Esophagus squamous epithelium (tissue), 5 donors: ENCODE results near the gene MLH3. TPM values are rescaled to one million over a fixed set of nuclear protein-coding genes. Genes with fewer than 3 reads are reported as not detected.

Experiments used
- DNase-seq: peaks from one replicate; lab custom pipeline; 2025; lab: John Stamatoyannopoulos, UW
- H3K27ac ChIP-seq, 4 donors: fragments of 200-600 bp; sonication (generic); one replicate each; pipeline ENCODE4 v1.5.1; 2016 to 2019; ENCODE audit warnings: mild to moderate bottlenecking in 1 of 4
- H3K27me3 ChIP-seq, 4 donors: fragments of 200-600 bp; sonication (generic); 1 replicate in 3 of 4; 2 replicates in 1 of 4; pipeline versions ENCODE4 v1.5.1 to v1.6.0; 2017 to 2021; ENCODE audit warnings: antibody characterized with exemption in 1 of 4
- H3K36me3 ChIP-seq, 3 donors: fragments of 200-600 bp; sonication (generic); one replicate each; pipeline ENCODE4 v1.5.1; 2016 to 2019
- H3K4me1 ChIP-seq, 3 donors: fragments of 200-600 bp; sonication (generic); one replicate each; pipeline ENCODE4 v1.5.1; 2017 to 2019
- H3K4me3 ChIP-seq, 4 donors: fragments of 200-600 bp; sonication (generic); 1 replicate in 3 of 4; 2 replicates in 1 of 4; pipeline ENCODE4 v1.5.1; 2016 to 2019; ENCODE audit warnings: mild to moderate bottlenecking in 2 of 4, moderate library complexity in 1 of 4
- H3K9me3 ChIP-seq, 3 donors: fragments of 200-600 bp; sonication (generic); one replicate each; pipeline ENCODE4 v1.5.1; 2016 to 2019
- POLR2A ChIP-seq, 4 donors: fragments of 450-650 bp; IDR thresholded peaks; one replicate each; pipeline ENCODE4 v1.6.1; 2017; ENCODE audit warnings: antibody characterized with exemption in 4 of 4, mild to moderate bottlenecking in 4 of 4, moderate library complexity in 3 of 4
- WGBS, 2 donors: methylation state at CpG; one replicate each; pipeline ENCODE4 v1.1.5; 2018; 5-methylcytosine and 5-hydroxymethylcytosine counted together
- intact Hi-C: fragments of 100-400 bp; cut with DNase I; formaldehyde crosslinking; loops from one replicate; pipeline ENCODE4 v1.15.0; 2022
- total RNA-seq, 4 donors: library from RNA; depleted of rRNA; stranded (reverse); fragments of >200 nt; gene quantifications; one replicate each; pipeline ENCODE4 v1.1.0, GENCODE V29; 2016
- TF ChIP-seq, protein P1 (sequence below), 6 experiments: fragments of 450-650 bp in 4 of 6; fragments of 200-600 bp in 2 of 6; sonication (generic) in 2 of 6; IDR thresholded peaks; one replicate each; pipeline ENCODE4 v1.5.1; 2016 to 2019; ENCODE audit warnings: antibody characterized with exemption in 6 of 6, mild to moderate bottlenecking in 4 of 6, moderate library complexity in 4 of 6
- donor health status: DM: yes; HTN: yes; CAD: no.

MLH3 gene
- total RNA-seq, 4 donors from 2014 or later: 8.4 to 39.7 (median 11.0) TPM

- no peak overlapping the region for H3K4me3 ChIP-seq
- H3K36me3 ChIP-seq: peaks cover 9 to 91% (median 16%) of the 10 kb centered on the region in 3 donors
- H3K27ac ChIP-seq: no peak overlapping the region
- no peak for TF ChIP-seq POLR2A (IDR thresholded peaks at IDR 0.05)
- TF ChIP-seq, protein P1, sequence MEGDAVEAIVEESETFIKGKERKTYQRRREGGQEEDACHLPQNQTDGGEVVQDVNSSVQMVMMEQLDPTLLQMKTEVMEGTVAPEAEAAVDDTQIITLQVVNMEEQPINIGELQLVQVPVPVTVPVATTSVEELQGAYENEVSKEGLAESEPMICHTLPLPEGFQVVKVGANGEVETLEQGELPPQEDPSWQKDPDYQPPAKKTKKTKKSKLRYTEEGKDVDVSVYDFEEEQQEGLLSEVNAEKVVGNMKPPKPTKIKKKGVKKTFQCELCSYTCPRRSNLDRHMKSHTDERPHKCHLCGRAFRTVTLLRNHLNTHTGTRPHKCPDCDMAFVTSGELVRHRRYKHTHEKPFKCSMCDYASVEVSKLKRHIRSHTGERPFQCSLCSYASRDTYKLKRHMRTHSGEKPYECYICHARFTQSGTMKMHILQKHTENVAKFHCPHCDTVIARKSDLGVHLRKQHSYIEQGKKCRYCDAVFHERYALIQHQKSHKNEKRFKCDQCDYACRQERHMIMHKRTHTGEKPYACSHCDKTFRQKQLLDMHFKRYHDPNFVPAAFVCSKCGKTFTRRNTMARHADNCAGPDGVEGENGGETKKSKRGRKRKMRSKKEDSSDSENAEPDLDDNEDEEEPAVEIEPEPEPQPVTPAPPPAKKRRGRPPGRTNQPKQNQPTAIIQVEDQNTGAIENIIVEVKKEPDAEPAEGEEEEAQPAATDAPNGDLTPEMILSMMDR (IDR thresholded peaks at IDR 0.05): no peak
- H3K9me3 ChIP-seq: no peaks in the 10 kb centered on the region
- peaks cover 0 to 37% (median 9%) of the 10 kb centered on the region in 3 donors for H3K4me1 ChIP-seq
- no peaks in the 10 kb centered on the region for H3K27me3 ChIP-seq
- no peak for DNase-seq
- WGBS, 2 donors: 79 to 87% methylated on average over 5 of the region's 5 CpGs
- intact Hi-C loops: no loop called here
Measured at GRCh38 chr14:75015496-75015895, 35.8 kb downstream of the MLH3 start.

- intact Hi-C loops: no loop called here
- Histone ChIP-seq H3K4me3 (no peak overlapping the region), H3K4me1 (peaks cover 0 to 36% (median 9%) of the 10 kb centered on the region in 3 donors), H3K36me3 (peaks cover 9 to 93% (median 17%) of the 10 kb centered on the region in 3 donors), H3K27me3 (no peaks in the 10 kb centered on the region), H3K9me3 (no peaks in the 10 kb centered on the region), H3K27ac (no peak overlapping the region)
- WGBS, 2 donors: 72 to 83% methylated on average over 5 to 6 of the region's 6 CpGs
- DNase-seq: no peak
- TF ChIP-seq POLR2A (IDR thresholded peaks at IDR 0.05): no peak
- TF ChIP-seq, protein P1 (IDR thresholded peaks at IDR 0.05): no peak
Measured at GRCh38 chr14:75013290-75013689, 38.0 kb downstream of the MLH3 start.

DNA sequence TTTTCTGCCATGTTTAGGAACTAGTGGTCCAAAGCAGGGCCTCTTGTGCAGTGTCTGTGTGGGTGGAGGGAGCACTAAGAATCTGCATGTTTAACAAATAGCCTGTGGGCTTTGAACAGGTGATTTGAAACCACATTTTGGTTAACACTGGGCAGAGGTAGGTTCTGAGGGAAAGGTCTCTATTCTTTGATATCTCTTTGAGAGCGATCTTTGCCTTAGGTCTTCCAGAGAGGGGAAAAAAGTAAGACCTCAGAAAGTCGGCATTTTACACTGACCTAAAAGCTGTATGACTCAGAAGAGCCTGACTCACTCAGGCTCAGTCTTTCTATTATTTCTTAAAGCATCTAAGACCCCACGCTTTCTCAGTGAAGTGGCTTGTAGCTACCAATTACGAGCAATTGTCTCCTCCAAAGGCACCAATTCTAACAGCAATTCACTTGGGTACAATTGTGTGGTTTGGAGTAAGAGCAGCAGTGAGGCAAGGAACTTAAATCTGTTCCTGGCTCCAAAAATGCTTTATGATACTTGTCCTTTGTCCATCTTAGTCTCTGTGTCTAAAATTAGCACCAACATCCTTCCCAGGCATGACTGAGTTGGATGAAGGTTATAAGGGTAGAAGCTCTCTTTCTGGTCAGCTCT, 39.8 kb downstream of the MLH3 start:
- intact Hi-C loops: no loop called here
- no peak for TF ChIP-seq POLR2A (IDR thresholded peaks at IDR 0.05)
- TF ChIP-seq, protein P1 (IDR thresholded peaks at IDR 0.05): no peak
- Histone ChIP-seq H3K27ac (peak overlapping the region; percentile 9 to 59 (median 42)), H3K9me3 (no peaks in the 10 kb centered on the region), H3K36me3 (peaks cover 1 to 93% (median 19%) of the 10 kb centered on the region in 3 donors), H3K4me3 (no peak overlapping the region), H3K27me3 (no peaks in the 10 kb centered on the region), H3K4me1 (peaks cover 0 to 27% (median 7%) of the 10 kb centered on the region in 3 donors)
- 36 to 50% methylated on average over 4 of the region's 4 CpGs for WGBS, 2 donors
- no peak for DNase-seq

GRCh38 chr14:75010472-75011093, 40.7 kb downstream of the MLH3 start:
- intact Hi-C loops: no loop called here

More at GRCh38 chr14:75010472-75011093, 40.7 kb downstream of the MLH3 start:
- no peak for TF ChIP-seq POLR2A (IDR thresholded peaks at IDR 0.05)
- TF ChIP-seq, protein P1 (IDR thresholded peaks at IDR 0.05): no peak
- Histone ChIP-seq H3K27ac (peak overlapping the region; percentile 9 to 59 (median 42)), H3K27me3 (no peaks in the 10 kb centered on the region), H3K36me3 (peaks cover 0 to 93% (median 22%) of the 10 kb centered on the region in 3 donors), H3K9me3 (no peaks in the 10 kb centered on the region), H3K4me1 (peaks cover 1 to 30% (median 8%) of the 10 kb centered on the region in 3 donors), H3K4me3 (no peak overlapping the region)
- no peak for DNase-seq
- WGBS, 2 donors: 93 to 98% methylated on average over 4 of the region's 4 CpGs
